GM23248 (cell line): ENCODE data around the gene TNNT2.

Experiments
- EZH2 ChIP-seq: fragments of 200-600 bp; sonication (generic); IDR thresholded peaks from 2 replicates; pipeline ENCODE4 v1.6.1; 2018; ENCODE audit warnings: antibody characterized with exemption, mild to moderate bottlenecking; ENCODE audit not compliant: insufficient read depth, poor library complexity, severe bottlenecking
- EZH2phosphoT487 ChIP-seq: fragments of 200-600 bp; sonication (generic); IDR thresholded peaks from 2 replicates; pipeline ENCODE4 v1.6.1; 2018; ENCODE audit warnings: antibody characterized with exemption, moderate library complexity, mild to moderate bottlenecking, low read depth; ENCODE audit not compliant: insufficient read depth

- TF ChIP-seq EZH2 (no peak), EZH2phosphoT487 (no peak)
Observed at GRCh38 chr1:201375169-201375568, 2.3 kb downstream of the TNNT2 start.
